ENCODE data around the gene ATP8B2.

- TF ChIP-seq CTCF (IDR thresholded peaks at IDR 0.05) = peak; percentile 16 to 43 (median 31)
- no peak for TF ChIP-seq POLR2AphosphoS5 (IDR thresholded peaks at IDR 0.05)
- no peak for TF ChIP-seq POLR2A (IDR thresholded peaks at IDR 0.05)
- no peak for TF ChIP-seq EP300 (IDR thresholded peaks at IDR 0.05)
These were observed 19.9 kb downstream of the ATP8B2 start for GRCh38 chr1:154344977-154345837.

Measured in upper lobe of left lung (tissue), 4 donors.